Common myeloid progenitor, CD34-positive (primary cell): ENCODE results near the gene TLCD3B.
A peak's percentile ranks its signal among the peaks of the same experiment; 100 is the strongest.

Experiments used
- CTCF ChIA-PET: fragments of 350-600 bp; sonication (Branson Sonifier 250); formaldehyde crosslinking; loops from one replicate; lab custom pipeline; 2021; ENCODE audit warnings: antibody characterized with exemption; lab: Charles Lee
- POLR2A ChIA-PET: fragments of 350-600 bp; sonication (Branson Sonifier 250); formaldehyde crosslinking; loops from one replicate; lab custom pipeline; 2021; ENCODE audit warnings: antibody characterized with exemption; lab: Charles Lee
- DNase-seq, 3 donors: peaks; one replicate each; pipeline versions ENCODE4 v3.0.0 to v3.0.0-alpha.2; 2013
- H3K27ac ChIP-seq, 2 experiments: 1 replicate in 1 of 2; 2 replicates in 1 of 2; pipeline ENCODE4 v1.7.0; 2013; ENCODE audit warnings: inconsistent platforms in 2 of 2, low read length in 2 of 2, mild to moderate bottlenecking in 2 of 2, low read depth in 1 of 2, moderate library complexity in 1 of 2; ENCODE audit not compliant: severe bottlenecking in 2 of 2, insufficient read depth in 1 of 2, poor library complexity in 1 of 2
- H3K27me3 ChIP-seq, 5 experiments: replicated peaks in 2 of 5; 1 replicate in 3 of 5; 2 replicates in 2 of 5; pipeline versions ENCODE4 v1.6.1 to v1.7.0; 2013; ENCODE audit warnings: low read length in 4 of 5, mild to moderate bottlenecking in 2 of 5, moderate library complexity in 2 of 5, inconsistent platforms in 1 of 5; ENCODE audit not compliant: insufficient read depth in 5 of 5, control insufficient read depth in 4 of 5
- H3K36me3 ChIP-seq, 4 experiments: 1 replicate in 2 of 4; 2 replicates in 2 of 4; pipeline versions ENCODE4 v1.6.1 to v1.7.0; 2013; ENCODE audit warnings: low read length in 3 of 4, control low read depth in 1 of 4, mild to moderate bottlenecking in 1 of 4; ENCODE audit not compliant: control insufficient read depth in 4 of 4, insufficient read depth in 4 of 4
- H3K4me1 ChIP-seq, 4 experiments: 1 replicate in 3 of 4; 2 replicates in 1 of 4; pipeline versions ENCODE4 v1.6.1 to v1.7.1; 2013; ENCODE audit warnings: low read length in 3 of 4, mild to moderate bottlenecking in 3 of 4, control low read depth in 1 of 4, inconsistent platforms in 1 of 4, moderate library complexity in 1 of 4; ENCODE audit not compliant: control insufficient read depth in 4 of 4, insufficient read depth in 4 of 4; ENCODE audit errors: control extremely low read depth in 1 of 4
- H3K4me3 ChIP-seq, 7 experiments: 1 replicate in 4 of 7; 2 replicates in 3 of 7; pipeline versions ENCODE4 v1.5.1 to v1.7.0; 2013; ENCODE audit warnings: mild to moderate bottlenecking in 7 of 7, low read length in 6 of 7, moderate library complexity in 6 of 7, inconsistent platforms in 2 of 7, low read depth in 2 of 7, control low read depth in 1 of 7; ENCODE audit not compliant: insufficient read depth in 4 of 7, control insufficient read depth in 1 of 7; ENCODE audit errors: extremely low read depth in 1 of 7
- H3K9me3 ChIP-seq, 5 experiments: 1 replicate in 4 of 5; 2 replicates in 1 of 5; pipeline versions ENCODE4 v1.6.1 to v1.7.1; 2013; ENCODE audit warnings: low read length in 4 of 5, mild to moderate bottlenecking in 2 of 5, inconsistent platforms in 1 of 5, low read depth in 1 of 5, moderate library complexity in 1 of 5; ENCODE audit not compliant: control insufficient read depth in 4 of 5, insufficient read depth in 2 of 5; ENCODE audit errors: control extremely low read depth in 1 of 5
- WGBS: methylation state at CpG from one replicate; pipeline ENCODE4 v1.1.5; 2013; ENCODE audit not compliant: insufficient coverage; 5-methylcytosine and 5-hydroxymethylcytosine counted together

Gene TLCD3B

GRCh38 chr16:30060836-30061554, 29.9 kb upstream of the TLCD3B start:
- H3K36me3 ChIP-seq = peaks cover 0 to 3% (median 1%) of the 10 kb centered on the region in 4 experiments
- H3K27ac ChIP-seq = no peak overlapping the region
- 100% methylated on average over 2 of the region's 2 CpGs for WGBS
- peaks cover 0 to 21% (median 15%) of the 10 kb centered on the region in 4 experiments for H3K4me1 ChIP-seq
- H3K4me3 ChIP-seq = no peak overlapping the region
- CTCF ChIA-PET = interaction anchor here (1.3 kb wide), 1 partner anchor 19 kb away, joined by 3 read pairs; no protein-coding TSS in a partner anchor
- no peaks in the 10 kb centered on the region for H3K27me3 ChIP-seq
- DNase-seq = no peak
- H3K9me3 ChIP-seq = no peaks in the 10 kb centered on the region
- POLR2A ChIA-PET = no interaction called here

- Histone ChIP-seq H3K27ac (no peak overlapping the region), H3K27me3 (no peaks in the 10 kb centered on the region), H3K4me1 (peaks cover 0 to 21% (median 15%) of the 10 kb centered on the region in 4 experiments), H3K36me3 (peaks cover 0 to 3% (median 1%) of the 10 kb centered on the region in 4 experiments), H3K4me3 (no peak overlapping the region), H3K9me3 (no peaks in the 10 kb centered on the region)
- ChIA-PET CTCF (interaction anchor here (0.5 to 8.5 kb wide), 3 partner anchors 18 to 186 kb away, joined by 3 to 76 read pairs (median 4); no protein-coding TSS in a partner anchor), POLR2A (no interaction called here)
- 96% methylated on average over 4 of the region's 4 CpGs for WGBS
- no peak for DNase-seq
Observed at GRCh38 chr16:30060346-30060745, 29.3 kb upstream of the TLCD3B start.

- CTCF ChIA-PET = interaction anchor here (0.9 to 8.5 kb wide), 11 partner anchors 8 to 248 kb away, joined by 3 to 76 read pairs (median 6); partner anchors contain the start of genes ALDOA, C16orf92, TBX6 and TLCD3B
- peaks cover 0 to 3% (median 1%) of the 10 kb centered on the region in 4 experiments for H3K36me3 ChIP-seq
- POLR2A ChIA-PET = interaction anchor here (1.2 kb wide), 1 partner anchor 10 kb away, joined by 11 read pairs; the partner anchor contains the start of gene ALDOA
- no peaks in the 10 kb centered on the region for H3K9me3 ChIP-seq
- no peak overlapping the region for H3K4me3 ChIP-seq
- peaks cover 0 to 22% (median 12%) of the 10 kb centered on the region in 4 experiments for H3K4me1 ChIP-seq
- DNase-seq = peak; percentile 48 to 58 (median 51)
- H3K27me3 ChIP-seq = no peaks in the 10 kb centered on the region
- WGBS = 17% methylated on average over 6 of the region's 10 CpGs
- H3K27ac ChIP-seq = no peak overlapping the region
Observed at GRCh38 chr16:30054959-30055553, 24.0 kb upstream of the TLCD3B start.

- CTCF ChIA-PET = interaction anchor here (1.0 to 8.5 kb wide), 7 partner anchors 11 to 69 kb away, joined by 3 to 76 read pairs (median 16); partner anchors contain the start of genes ALDOA, TBX6 and TLCD3B
- H3K36me3 ChIP-seq = peaks cover 0 to 2% (median 0%) of the 10 kb centered on the region in 4 experiments
- POLR2A ChIA-PET = interaction anchor here (0.7 to 1.2 kb wide), 2 partner anchors 11 to 1763 kb away, joined by 3 to 11 read pairs; partner anchors contain the start of gene ALDOA
- no peak overlapping the region for H3K27ac ChIP-seq
- H3K4me3 ChIP-seq = no peak overlapping the region
- H3K4me1 ChIP-seq = peaks cover 0 to 22% (median 12%) of the 10 kb centered on the region in 4 experiments
- no peak for DNase-seq
- no peaks in the 10 kb centered on the region for H3K27me3 ChIP-seq
- H3K9me3 ChIP-seq = no peaks in the 10 kb centered on the region
- WGBS = 98% methylated on average over 8 of the region's 8 CpGs
Observed at GRCh38 chr16:30054451-30054850, 23.4 kb upstream of the TLCD3B start.

- H3K4me1 ChIP-seq = peaks cover 0 to 22% (median 12%) of the 10 kb centered on the region in 4 experiments
- H3K27me3 ChIP-seq = no peaks in the 10 kb centered on the region
- H3K4me3 ChIP-seq = peak overlapping the region; percentile 62 to 88 (median 83)
- 9% methylated on average over 17 of the region's 19 CpGs for WGBS
- H3K36me3 ChIP-seq = peaks cover 0 to 2% (median 0%) of the 10 kb centered on the region in 4 experiments
- H3K27ac ChIP-seq = peak overlapping the region in 1 of 2 experiments; percentile 80
- H3K9me3 ChIP-seq = no peaks in the 10 kb centered on the region
- POLR2A ChIA-PET = interaction anchor here (0.5 to 1.4 kb wide), 3 partner anchors 12 to 1762 kb away, joined by 3 to 11 read pairs (median 4); partner anchors contain the start of gene ALDOA
- DNase-seq = peak in 1 of 3 donors; percentile 29
- CTCF ChIA-PET = interaction anchor here (1.2 to 8.5 kb wide), 8 partner anchors 10 to 55 kb away, joined by 3 to 76 read pairs (median 6); partner anchors contain the start of genes TBX6 and TLCD3B
Observed at GRCh38 chr16:30053376-30054015, 22.4 kb upstream of the TLCD3B start.

GRCh38 chr16:30052671-30053372, 21.8 kb upstream of the TLCD3B start:
- CTCF ChIA-PET = interaction anchor here (1.2 to 8.5 kb wide), 9 partner anchors 10 to 56 kb away, joined by 3 to 76 read pairs (median 5); partner anchors contain the start of genes TBX6 and TLCD3B
- H3K27ac ChIP-seq = peak overlapping the region in 1 of 2 experiments; percentile 80
- 0% methylated on average over 40 of the region's 58 CpGs for WGBS
- POLR2A ChIA-PET = interaction anchor here (0.5 to 1.4 kb wide), 2 partner anchors 12 to 128 kb away, joined by 4 to 11 read pairs; partner anchors contain the start of gene ALDOA
- no peaks in the 10 kb centered on the region for H3K9me3 ChIP-seq
- H3K27me3 ChIP-seq = no peaks in the 10 kb centered on the region
- peak overlapping the region; percentile 62 to 88 (median 83) for H3K4me3 ChIP-seq
- H3K4me1 ChIP-seq = peaks cover 0 to 22% (median 12%) of the 10 kb centered on the region in 4 experiments
- H3K36me3 ChIP-seq = peaks cover 0 to 2% (median 0%) of the 10 kb centered on the region in 4 experiments
- DNase-seq = peak; percentile 85 to 88 (median 86)
